Measurements from ENCODE around the gene MED13L.

The MED13L gene

GRCh38 chr12:116166306-116166705 lies 111.2 kb downstream of the MED13L start:
- H3K4me3 ChIP-seq (ENCODE audit: low read depth in 1 of 2, low read length in 1 of 2) = no peak overlapping the region
- TF ChIP-seq, protein P1, sequence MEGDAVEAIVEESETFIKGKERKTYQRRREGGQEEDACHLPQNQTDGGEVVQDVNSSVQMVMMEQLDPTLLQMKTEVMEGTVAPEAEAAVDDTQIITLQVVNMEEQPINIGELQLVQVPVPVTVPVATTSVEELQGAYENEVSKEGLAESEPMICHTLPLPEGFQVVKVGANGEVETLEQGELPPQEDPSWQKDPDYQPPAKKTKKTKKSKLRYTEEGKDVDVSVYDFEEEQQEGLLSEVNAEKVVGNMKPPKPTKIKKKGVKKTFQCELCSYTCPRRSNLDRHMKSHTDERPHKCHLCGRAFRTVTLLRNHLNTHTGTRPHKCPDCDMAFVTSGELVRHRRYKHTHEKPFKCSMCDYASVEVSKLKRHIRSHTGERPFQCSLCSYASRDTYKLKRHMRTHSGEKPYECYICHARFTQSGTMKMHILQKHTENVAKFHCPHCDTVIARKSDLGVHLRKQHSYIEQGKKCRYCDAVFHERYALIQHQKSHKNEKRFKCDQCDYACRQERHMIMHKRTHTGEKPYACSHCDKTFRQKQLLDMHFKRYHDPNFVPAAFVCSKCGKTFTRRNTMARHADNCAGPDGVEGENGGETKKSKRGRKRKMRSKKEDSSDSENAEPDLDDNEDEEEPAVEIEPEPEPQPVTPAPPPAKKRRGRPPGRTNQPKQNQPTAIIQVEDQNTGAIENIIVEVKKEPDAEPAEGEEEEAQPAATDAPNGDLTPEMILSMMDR (IDR thresholded peaks at IDR 0.05) = no peak
- H3K4me1 ChIP-seq (ENCODE audit: control insufficient read depth in 1 of 2, insufficient read depth in 1 of 2, low read depth in 1 of 2, low read length in 1 of 2) = peaks cover 25 to 32% of the 10 kb centered on the region in 2 experiments
- H3K9me3 ChIP-seq = no peaks in the 10 kb centered on the region
- no peaks in the 10 kb centered on the region for H3K36me3 ChIP-seq
- no peak overlapping the region for H3K27ac ChIP-seq
- no peaks in the 10 kb centered on the region for H3K27me3 ChIP-seq

GRCh38 chr12:116165036-116165425 lies 112.5 kb downstream of the MED13L start:
- Histone ChIP-seq H3K36me3 (no peaks in the 10 kb centered on the region), H3K9me3 (no peaks in the 10 kb centered on the region), H3K27ac (peak overlapping the region; percentile 48), H3K4me1 (ENCODE audit: control insufficient read depth in 1 of 2, insufficient read depth in 1 of 2, low read depth in 1 of 2, low read length in 1 of 2) (peaks cover 24 to 28% of the 10 kb centered on the region in 2 experiments), H3K4me3 (ENCODE audit: low read depth in 1 of 2, low read length in 1 of 2) (no peak overlapping the region), H3K27me3 (no peaks in the 10 kb centered on the region)
- TF ChIP-seq, protein P1 (IDR thresholded peaks at IDR 0.05) = no peak

DNA sequence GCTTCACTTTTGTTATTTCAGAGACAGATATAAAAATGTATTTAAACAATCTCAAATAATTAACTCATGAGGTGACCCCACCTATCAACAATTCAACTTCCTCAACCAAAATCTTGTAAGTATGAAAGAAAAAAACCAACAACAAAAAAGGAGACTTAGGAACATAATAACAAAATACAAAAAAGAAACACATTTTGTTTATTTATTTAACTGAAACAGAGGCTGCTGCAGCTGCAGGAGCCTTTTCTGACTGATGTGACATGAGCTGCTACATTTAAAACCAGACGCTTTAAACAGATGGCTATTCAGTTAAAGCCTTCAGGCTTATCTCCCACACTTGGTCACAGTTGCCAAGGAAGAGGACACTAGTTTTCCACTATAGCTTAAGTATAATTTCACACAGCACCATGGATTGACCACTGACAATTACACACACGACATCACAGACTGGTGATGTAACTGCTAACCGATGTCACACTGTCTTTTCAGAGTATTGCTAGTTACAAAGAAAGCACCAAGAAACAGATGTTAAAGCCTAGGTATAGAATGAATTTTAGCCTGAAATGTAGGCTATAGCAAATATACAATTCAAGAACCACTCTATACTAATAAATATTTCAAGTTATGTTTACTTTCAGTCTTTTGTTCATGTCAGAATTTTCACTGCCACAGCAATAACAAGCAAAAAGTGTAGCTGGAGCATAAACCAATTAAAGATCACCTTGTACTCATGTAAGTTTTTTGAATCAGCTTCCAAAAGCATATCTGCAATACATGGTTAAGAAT lies 113.0 kb downstream of the MED13L start:
- TF ChIP-seq, protein P1 (IDR thresholded peaks at IDR 0.05) = no peak
- Histone ChIP-seq H3K9me3 (no peaks in the 10 kb centered on the region), H3K36me3 (no peaks in the 10 kb centered on the region), H3K27me3 (no peaks in the 10 kb centered on the region), H3K4me3 (ENCODE audit: low read depth in 1 of 2, low read length in 1 of 2) (no peak overlapping the region), H3K27ac (peak overlapping the region; percentile 48), H3K4me1 (ENCODE audit: control insufficient read depth in 1 of 2, insufficient read depth in 1 of 2, low read depth in 1 of 2, low read length in 1 of 2) (peaks cover 24 to 28% of the 10 kb centered on the region in 2 experiments)

GRCh38 chr12:116162071-116162470 lies 115.4 kb downstream of the MED13L start:
- Histone ChIP-seq H3K36me3 (no peaks in the 10 kb centered on the region), H3K27me3 (no peaks in the 10 kb centered on the region), H3K4me3 (ENCODE audit: low read depth in 1 of 2, low read length in 1 of 2) (no peak overlapping the region), H3K9me3 (no peaks in the 10 kb centered on the region), H3K4me1 (ENCODE audit: control insufficient read depth in 1 of 2, insufficient read depth in 1 of 2, low read depth in 1 of 2, low read length in 1 of 2) (peaks cover 24 to 28% of the 10 kb centered on the region in 2 experiments), H3K27ac (no peak overlapping the region)
- TF ChIP-seq, protein P1 (IDR thresholded peaks at IDR 0.05) = no peak

GRCh38 chr12:116161588-116161987 lies 115.9 kb downstream of the MED13L start:
- Histone ChIP-seq H3K9me3 (no peaks in the 10 kb centered on the region), H3K4me1 (ENCODE audit: control insufficient read depth in 1 of 2, insufficient read depth in 1 of 2, low read depth in 1 of 2, low read length in 1 of 2) (peaks cover 24 to 28% of the 10 kb centered on the region in 2 experiments), H3K27me3 (no peaks in the 10 kb centered on the region), H3K36me3 (no peaks in the 10 kb centered on the region), H3K4me3 (ENCODE audit: low read depth in 1 of 2, low read length in 1 of 2) (no peak overlapping the region), H3K27ac (no peak overlapping the region)
- TF ChIP-seq, protein P1 (IDR thresholded peaks at IDR 0.05) = no peak
